ENCODE measurements around the gene COL4A3.

- TF ChIP-seq CTCF (IDR thresholded peaks at IDR 0.05): no peak
- no peak for TF ChIP-seq POLR2AphosphoS5 (IDR thresholded peaks at IDR 0.05)
Measured at GRCh38 chr2:227349989-227350612, 185.7 kb downstream of the COL4A3 start.
